ENCODE data around the gene CNTN4. TPM values are rescaled to one million over a fixed set of nuclear protein-coding genes. Genes with fewer than 3 reads are reported as not detected.

The CNTN4 gene
- total RNA-seq, 4 donors from 2014 or later: 33.6 to 112 (median 53.1) TPM

DNA sequence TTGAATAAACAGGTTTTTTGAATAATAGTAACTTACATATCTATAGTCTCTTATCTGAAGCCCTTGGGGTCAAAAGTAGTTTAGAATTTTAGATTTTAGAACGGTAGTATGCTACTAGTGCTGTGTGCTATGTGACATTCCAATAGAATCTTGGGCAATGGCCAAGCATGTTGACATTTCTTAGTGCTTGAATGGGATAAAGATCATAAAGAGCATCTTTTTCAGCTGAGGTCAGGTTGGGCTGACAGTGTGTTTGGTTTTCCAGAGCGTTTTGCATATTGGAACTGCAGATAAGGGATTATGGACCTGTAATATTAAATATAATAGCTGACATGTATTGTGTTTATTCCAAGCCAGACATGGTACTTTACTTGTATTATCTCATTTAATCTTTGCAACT lies 32.1 kb downstream of the CNTN4 start:
- no peak overlapping the region for H3K27ac ChIP-seq
- no peaks in the 10 kb centered on the region for H3K27me3 ChIP-seq
- TF ChIP-seq CTCF (IDR thresholded peaks at IDR 0.05): no peak
- no peak for TF ChIP-seq POLR2A (IDR thresholded peaks at IDR 0.05)
- H3K4me1 ChIP-seq: no peaks in the 10 kb centered on the region
- no peak for DNase-seq
- intact Hi-C loops (cut with DNase I): no loop called here
- H3K9me3 ChIP-seq: no peaks in the 10 kb centered on the region
- no peaks in the 10 kb centered on the region for H3K36me3 ChIP-seq
- no peak overlapping the region for H3K4me3 ChIP-seq (replicated peaks in 1 of 3)
- WGBS, 2 donors: 68 to 76% methylated on average over 2 of the region's 2 CpGs

DNA sequence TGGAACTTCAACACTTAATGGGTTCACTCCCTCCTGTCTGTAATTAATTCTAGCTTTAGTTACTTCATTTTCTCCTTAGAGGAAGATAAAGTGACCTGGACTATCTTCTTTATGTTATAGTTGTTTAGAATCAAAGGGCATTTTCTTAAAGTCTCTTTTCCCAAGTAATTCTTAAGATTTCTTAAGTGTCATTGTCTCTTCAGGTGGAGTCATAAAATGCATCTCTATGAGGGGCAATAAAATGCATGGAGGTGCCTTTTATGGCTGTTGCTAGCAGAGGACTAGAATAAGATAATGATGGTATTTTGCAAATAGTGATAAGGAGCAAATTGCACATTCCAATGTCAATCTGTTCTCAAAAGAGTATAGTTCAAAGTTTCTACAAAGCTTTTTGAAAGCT lies 34.5 kb downstream of the CNTN4 start:
- H3K4me3 ChIP-seq (replicated peaks in 1 of 3): no peak overlapping the region
- H3K9me3 ChIP-seq: no peaks in the 10 kb centered on the region
- H3K4me1 ChIP-seq: no peaks in the 10 kb centered on the region
- DNase-seq: no peak
- no peaks in the 10 kb centered on the region for H3K27me3 ChIP-seq
- no peaks in the 10 kb centered on the region for H3K36me3 ChIP-seq
- H3K27ac ChIP-seq: no peak overlapping the region
- no peak for TF ChIP-seq CTCF (IDR thresholded peaks at IDR 0.05)
- no peak for TF ChIP-seq POLR2A (IDR thresholded peaks at IDR 0.05)
- intact Hi-C loops (cut with DNase I): no loop called here

DNA sequence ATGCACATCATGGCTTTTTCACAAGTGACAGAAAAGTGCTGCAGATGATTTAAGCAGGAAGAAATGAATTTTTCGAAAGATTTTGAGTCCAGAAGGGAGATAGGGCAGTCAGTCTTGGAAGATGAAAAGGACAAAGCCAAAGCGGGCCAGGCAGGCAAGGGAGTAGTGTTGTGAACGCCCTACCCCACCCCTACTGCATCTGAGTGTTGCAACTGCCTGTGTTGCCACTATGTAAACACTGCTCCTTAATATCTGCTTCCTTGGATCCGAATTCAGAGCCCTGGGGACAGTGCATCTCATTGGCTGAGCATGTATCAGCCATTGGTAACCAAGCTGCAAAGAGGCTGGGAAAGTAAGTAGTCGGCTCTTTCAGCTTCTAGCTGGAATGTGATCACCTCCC lies 39.0 kb downstream of the CNTN4 start:
- WGBS, 2 donors: 81 to 87% methylated on average over 5 of the region's 5 CpGs
- H3K4me1 ChIP-seq: no peaks in the 10 kb centered on the region
- no peaks in the 10 kb centered on the region for H3K27me3 ChIP-seq
- H3K36me3 ChIP-seq: no peaks in the 10 kb centered on the region
- no peaks in the 10 kb centered on the region for H3K9me3 ChIP-seq
- TF ChIP-seq POLR2A (IDR thresholded peaks at IDR 0.05): no peak
- TF ChIP-seq CTCF (IDR thresholded peaks at IDR 0.05): no peak
- H3K27ac ChIP-seq: no peak overlapping the region
- no peak overlapping the region for H3K4me3 ChIP-seq (replicated peaks in 1 of 3)
- no peak for DNase-seq
- intact Hi-C loops (cut with DNase I): no loop called here

DNA sequence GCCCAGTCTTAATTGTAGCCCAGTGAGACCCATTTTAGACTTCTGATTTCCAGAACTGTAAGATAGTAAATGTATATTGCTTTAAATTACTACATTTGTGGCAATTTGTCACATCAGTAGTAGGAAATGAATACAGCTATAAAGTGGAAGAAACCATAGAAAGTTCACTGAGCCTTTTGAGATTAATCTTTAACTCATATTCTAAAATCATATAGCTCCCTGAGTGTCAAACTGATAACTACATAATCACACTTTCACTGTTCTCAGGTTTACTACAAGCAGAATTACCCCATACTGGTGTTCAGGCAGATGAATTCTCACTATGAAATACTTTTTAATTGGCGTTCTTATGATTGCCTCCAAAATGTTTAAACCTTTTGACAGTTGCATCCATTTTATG lies 42.8 kb downstream of the CNTN4 start:
- H3K4me3 ChIP-seq (replicated peaks in 1 of 3): no peak overlapping the region
- H3K27ac ChIP-seq: no peak overlapping the region
- H3K4me1 ChIP-seq: no peaks in the 10 kb centered on the region
- whole genome bisulfite sequencing, 2 donors: 88 to 94% methylated on average over 1 of the region's 1 CpG
- no peaks in the 10 kb centered on the region for H3K36me3 ChIP-seq
- intact Hi-C loops (cut with DNase I): no loop called here
- H3K27me3 ChIP-seq: no peaks in the 10 kb centered on the region
- no peaks in the 10 kb centered on the region for H3K9me3 ChIP-seq
- no peak for DNase-seq
- TF ChIP-seq POLR2A (IDR thresholded peaks at IDR 0.05) (no peak), CTCF (IDR thresholded peaks at IDR 0.05) (no peak)

DNA sequence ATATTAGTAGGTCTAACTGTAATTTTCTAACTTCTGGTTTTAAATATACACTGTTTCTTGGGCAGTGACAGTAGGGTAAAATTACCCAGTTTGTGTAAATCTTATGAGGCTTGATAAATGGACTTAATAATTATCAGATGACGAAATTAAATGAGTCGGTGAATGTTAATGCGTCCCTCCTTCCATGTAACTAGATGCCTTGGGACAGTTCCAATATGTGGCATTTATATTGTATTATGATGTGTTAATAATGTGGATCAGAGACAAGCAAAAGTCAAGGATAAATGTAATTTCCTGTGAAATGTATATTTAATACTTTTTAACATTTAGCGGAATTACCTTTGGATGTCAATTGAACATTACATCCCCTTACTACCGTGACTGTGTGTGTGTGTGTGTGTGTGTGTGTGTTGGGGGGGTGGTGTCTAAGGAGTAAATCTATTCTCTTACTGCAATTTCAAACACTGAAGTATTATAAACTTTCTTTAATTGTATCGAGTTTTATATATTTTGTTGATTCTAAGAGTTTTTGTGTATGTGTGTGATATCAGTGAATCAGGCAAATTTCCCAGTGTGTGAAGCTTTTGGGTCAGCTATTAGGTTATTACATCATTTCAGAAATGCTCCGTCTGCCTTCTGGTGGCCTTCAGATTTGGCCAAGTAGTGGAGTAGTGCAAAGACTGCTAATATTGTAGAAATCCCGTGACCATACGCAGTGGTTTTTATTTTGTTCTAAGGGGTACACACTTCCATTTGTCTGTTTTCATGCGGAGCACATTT lies 50.1 kb downstream of the CNTN4 start:
- Histone ChIP-seq H3K9me3 (no peaks in the 10 kb centered on the region), H3K27ac (no peak overlapping the region), H3K4me1 (peaks cover 9 to 10% of the 10 kb centered on the region in 2 donors), H3K36me3 (no peaks in the 10 kb centered on the region), H3K27me3 (no peaks in the 10 kb centered on the region), H3K4me3 (replicated peaks in 1 of 3) (no peak overlapping the region)
- intact Hi-C loops (cut with DNase I): no loop called here
- DNase-seq: no peak
- WGBS, 2 donors: 92 to 93% methylated on average over 10 of the region's 10 CpGs
- TF ChIP-seq CTCF (IDR thresholded peaks at IDR 0.05) (no peak), POLR2A (IDR thresholded peaks at IDR 0.05) (no peak)
